ENCODE results near the gene IL2RG.

The IL2RG gene

DNA sequence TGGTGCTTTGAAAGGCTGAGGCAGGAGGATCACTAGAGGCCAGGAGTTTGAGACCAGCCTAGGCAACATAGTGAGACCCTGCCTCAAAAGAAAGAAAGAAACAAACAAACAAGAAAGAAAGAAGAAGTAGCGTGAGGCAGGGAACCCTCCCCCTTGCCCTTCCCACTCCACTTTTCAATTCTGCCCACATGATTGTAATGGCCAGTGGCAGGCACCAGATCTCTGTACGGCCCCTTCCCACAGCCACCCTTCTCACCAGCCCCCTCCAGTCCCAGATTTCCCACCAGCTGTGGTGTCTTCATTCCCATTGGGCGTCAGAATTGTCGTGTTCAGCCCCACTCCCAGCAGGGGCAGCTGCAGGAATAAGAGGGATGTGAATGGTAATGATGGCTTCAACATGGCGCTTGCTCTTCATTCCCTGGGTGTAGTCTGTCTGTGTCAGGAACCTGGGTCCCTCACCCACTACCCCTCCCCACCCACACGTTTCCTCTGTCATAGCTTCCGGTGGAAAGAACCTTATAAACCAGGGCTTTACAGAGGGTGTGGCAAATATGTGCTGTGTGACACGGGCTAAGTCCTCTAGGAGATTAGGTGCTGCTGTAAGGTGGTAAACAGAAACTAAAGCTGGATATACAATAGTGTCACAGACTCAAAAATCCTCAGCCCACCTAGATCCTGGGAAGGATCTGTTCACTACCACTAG, at the start of gene IL2RG:
Gene IL2RG (minus strand): TSS at position 437 of the 703 bp plus-strand sequence. CDS start 38 bp downstream, at position 399.
- DNase-seq (ENCODE audit: low read depth, low spot score): no peak

- no peak for DNase-seq (ENCODE audit: low read depth, low spot score)
Observed at GRCh38 chrX:71160475-71160874, 49.1 kb upstream of the IL2RG start.

DNA sequence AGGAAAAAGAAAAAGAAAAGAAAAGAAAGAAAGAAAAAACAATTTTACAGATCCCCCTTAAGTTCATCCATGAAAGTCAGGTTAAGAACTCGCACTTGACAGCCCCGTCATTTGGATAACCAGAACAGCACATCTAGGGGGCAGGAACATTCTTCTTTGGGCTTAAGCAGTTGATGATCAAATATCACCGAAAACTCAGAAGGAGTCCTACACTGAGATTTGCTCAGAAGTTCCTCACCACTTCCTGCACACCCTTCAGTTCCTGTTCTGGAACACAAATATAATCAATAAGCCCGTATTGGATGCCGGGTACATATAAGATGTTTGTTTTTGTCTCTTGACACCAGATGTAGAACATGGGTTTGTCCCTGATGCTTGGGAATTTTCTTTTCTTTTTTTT, 48.0 kb upstream of the IL2RG start:
- no peak for DNase-seq (ENCODE audit: low read depth, low spot score)

- DNase-seq (ENCODE audit: low read depth, low spot score): no peak
Observed at GRCh38 chrX:71158603-71159002, 47.2 kb upstream of the IL2RG start.

DNA sequence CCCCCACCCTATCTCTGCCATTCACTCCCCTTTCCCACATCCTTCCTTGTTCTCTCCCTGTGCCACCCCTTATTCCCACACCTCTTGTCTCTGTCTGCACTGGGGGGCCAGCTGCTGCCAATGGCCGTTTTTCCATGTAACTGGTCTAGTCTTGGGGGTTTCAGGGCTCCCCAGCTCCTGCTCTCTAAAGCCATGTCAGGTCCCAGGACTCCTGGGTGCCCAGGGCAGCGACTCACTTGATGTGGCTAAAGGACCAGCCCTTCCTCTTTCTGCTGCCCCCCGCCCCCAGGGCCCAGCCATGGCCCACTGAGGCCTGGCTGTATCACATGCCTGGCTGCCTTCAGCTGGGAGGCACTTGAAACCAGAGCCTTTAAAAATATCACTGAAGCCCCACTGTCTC, 43.3 kb upstream of the IL2RG start:
- DNase-seq (ENCODE audit: low read depth, low spot score): no peak

GRCh38 chrX:71154196-71154595, 42.8 kb upstream of the IL2RG start:
- no peak for DNase-seq (ENCODE audit: low read depth, low spot score)

- no peak for DNase-seq (ENCODE audit: low read depth, low spot score)
Observed at GRCh38 chrX:71151366-71151765, 40.0 kb upstream of the IL2RG start.

DNA sequence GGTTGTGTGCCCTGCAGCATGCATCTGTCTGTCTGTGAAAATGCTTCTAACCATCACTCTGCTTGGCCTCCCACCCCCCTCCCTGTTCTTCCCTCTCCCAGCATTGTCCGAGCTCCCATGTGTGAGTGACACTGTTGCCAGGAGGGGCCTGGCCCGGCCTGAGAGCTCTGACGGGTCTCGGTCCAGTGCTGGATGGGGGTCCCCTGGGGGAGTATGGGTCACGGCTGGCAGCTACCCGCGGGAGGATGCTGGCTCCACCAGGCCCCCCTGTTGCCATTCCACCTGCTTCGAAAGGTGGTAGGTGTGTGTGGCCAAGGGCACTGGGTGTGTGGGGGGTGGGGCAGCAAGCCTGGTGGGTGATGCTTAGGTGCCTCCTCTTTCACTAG, 36.9 kb upstream of the IL2RG start:
- no peak for DNase-seq (ENCODE audit: low read depth, low spot score)

- DNase-seq (ENCODE audit: low read depth, low spot score): no peak
Observed at GRCh38 chrX:71147496-71148277, 36.3 kb upstream of the IL2RG start.

DNA sequence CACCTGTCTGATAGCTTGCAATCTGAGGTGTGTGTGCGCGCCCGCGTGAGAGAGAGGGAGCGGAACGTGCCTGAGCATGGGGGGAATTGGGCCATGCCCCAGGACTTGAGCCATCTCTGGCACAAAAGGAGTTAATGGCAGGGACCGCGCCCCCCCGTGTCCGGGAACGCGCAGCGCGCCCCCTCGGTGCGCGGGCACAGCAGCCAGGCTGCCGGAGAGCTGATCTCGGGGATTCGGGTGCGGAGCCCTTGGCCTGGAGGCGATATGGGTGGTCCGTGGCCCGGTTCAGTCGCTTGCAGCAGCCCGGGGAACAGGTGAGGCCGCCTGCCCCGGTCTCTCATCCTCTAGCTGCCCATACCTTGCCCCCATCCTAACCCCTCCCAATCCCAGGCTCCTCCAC, 33.3 kb upstream of the IL2RG start, which contains the start of gene NLGN3:
Gene NLGN3 (plus strand): TSS at position 191 of the 400 bp plus-strand sequence. CDS start 2,909 bp downstream, outside the sequence.
- peak; percentile 54 for DNase-seq (ENCODE audit: low read depth, low spot score)

DNA sequence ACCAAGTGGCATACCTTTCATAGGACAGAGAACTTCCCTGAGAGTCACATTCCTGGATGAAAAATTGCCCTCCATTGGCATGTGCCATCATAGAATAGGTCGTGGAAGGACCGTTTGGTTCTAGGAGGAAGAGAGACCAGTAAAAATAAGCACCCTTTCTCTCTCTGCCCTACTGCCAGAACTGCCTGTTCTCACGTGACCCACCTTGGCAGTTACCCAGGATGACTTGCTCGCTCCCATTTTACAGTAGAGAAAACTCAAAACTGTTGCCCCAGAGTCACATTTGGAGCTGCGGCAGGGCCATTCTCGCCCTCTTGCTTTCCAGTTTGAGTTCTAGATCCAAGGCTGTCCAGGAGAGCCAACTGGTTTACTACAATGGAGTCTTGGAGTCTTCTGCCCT, 32.1 kb upstream of the IL2RG start:
- DNase-seq (ENCODE audit: low read depth, low spot score): no peak

DNA sequence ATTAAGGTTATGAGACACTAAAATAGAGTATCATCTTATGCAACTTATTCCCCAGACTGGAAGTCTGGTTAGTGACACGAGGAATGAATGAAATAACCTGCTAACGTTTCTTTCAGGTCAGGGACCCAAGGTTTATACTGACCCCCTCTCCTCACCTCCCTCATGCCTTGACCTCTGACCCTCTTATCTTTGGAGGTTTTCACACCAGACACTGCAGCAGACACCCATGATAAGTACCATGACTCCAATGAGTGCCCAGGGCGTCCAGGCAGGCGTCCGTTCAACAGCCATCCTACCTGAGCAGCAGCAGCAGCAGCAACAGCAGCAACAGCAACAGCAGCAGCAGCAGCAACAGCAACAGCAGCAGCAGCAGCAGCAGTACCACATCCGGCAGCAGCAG, 29.1 kb upstream of the IL2RG start:
- peak; percentile 34 for DNase-seq (ENCODE audit: low read depth, low spot score)

- no peak for DNase-seq (ENCODE audit: low read depth, low spot score)
Observed at GRCh38 chrX:71131510-71131909, 20.1 kb upstream of the IL2RG start.

- peak; percentile 89 for DNase-seq (ENCODE audit: low read depth, low spot score)
Observed at GRCh38 chrX:71128915-71129765, 17.8 kb upstream of the IL2RG start.

DNA sequence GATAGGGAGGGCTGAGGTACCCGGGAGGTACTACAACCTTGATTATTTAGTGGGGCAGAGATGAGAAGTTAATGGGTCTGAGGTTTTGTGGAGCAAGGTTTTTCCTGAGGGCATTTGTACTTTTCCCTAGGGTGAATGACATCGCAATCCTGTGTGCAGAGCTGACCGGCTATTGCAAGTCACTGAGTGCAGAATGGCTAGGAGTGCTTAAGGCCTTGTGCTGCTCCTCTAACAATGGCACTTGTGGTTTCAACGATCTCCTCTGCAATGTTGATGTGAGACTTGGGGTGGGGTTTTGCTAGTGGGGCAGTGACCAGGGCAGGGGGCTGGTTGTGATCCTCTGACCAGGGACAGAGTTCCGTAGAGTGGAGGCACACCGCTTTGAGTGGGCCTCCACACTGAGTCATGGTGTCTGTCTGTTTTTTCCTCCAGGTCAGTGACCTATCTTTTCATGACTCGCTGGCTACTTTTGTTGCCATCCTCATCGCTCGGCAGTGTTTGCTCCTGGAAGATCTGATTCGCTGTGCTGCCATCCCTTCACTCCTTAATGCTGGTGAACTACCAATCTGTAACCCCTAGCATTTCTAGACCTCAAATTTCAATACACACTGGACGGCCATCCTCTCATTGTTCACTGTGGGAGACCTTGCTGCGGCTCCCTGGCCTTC, 16.9 kb upstream of the IL2RG start:
- DNase-seq (ENCODE audit: low read depth, low spot score): peak; percentile 12

GRCh38 chrX:71118985-71119535, 7.7 kb upstream of the IL2RG start:
- DNase-seq (ENCODE audit: low read depth, low spot score): peak; percentile 13

DNA sequence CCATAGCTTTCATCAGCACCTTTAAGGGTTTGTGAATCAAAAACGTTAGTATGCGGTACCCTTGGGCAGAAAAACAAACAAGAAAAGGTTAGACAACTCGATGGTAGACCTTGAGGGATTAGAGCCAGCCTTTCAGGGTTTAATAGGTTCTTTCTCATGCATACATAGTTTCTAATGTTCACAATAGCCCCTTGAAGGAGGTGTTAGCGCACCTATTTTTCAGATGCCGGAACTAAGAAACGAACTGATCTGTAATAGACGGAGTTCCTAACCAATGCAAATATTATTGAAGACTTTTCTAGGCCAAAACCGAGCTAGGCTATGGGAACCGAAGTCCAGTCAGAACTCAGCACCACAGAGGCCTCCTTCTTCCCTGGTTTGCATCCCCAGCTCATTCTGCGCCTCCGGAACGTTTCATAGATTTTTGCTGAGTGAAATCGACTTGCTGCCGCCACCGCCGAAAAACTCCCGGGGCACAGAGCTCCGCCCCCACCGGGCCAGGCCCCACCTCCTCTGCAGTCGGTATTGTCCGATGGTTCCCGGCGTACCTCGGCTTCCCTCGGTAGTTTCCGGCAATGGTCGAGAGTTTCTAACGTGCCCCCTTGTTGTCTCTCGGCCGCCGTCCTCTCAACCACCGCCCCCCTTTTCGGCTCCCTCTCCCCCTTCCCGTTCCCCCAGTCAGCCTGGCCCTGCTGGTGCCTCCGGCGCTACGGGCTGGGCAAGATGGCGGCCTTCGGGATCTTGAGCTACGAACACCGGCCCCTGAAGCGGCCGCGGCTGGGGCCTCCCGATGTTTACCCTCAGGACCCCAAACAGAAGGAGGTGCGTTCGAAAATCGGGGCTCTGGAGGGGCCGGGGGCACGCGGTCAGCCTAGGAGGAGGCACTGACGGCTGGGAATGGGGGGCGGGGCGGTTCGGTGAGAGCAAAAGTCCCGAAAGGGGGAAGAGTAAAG, 6.9 kb upstream of the IL2RG start, which contains the start of gene MED12:
Gene MED12 (plus strand): TSS at position 565 of the 953 bp plus-strand sequence. CDS start 159 bp downstream, at position 724.
- peak; percentile 88 for DNase-seq (ENCODE audit: low read depth, low spot score)

DNA sequence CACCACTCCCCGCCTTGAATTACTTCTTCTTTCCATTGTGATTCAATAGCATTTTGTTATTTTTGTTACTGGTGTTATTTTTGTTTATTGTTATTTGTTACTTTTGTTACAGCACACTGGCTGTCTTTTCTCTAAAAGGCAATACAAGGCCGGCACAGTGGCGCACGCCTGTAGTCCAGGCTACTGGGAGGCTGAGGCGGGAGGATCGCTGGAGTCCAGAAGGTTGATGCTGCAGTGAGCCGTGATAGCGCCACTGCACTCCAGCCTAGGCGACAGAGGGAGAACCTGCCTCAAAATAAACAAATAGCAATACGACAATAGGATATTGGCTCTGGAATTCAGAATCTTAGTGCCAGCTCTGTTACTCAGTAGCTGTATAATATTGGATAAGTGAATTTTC, 6.0 kb upstream of the IL2RG start:
- peak; percentile 30 for DNase-seq (ENCODE audit: low read depth, low spot score)

- no peak for DNase-seq (ENCODE audit: low read depth, low spot score)
Observed at GRCh38 chrX:71111921-71112431, 599 bp upstream of the IL2RG start.

GRCh38 chrX:71109051-71109450, 2.3 kb downstream of the IL2RG start:
- no peak for DNase-seq (ENCODE audit: low read depth, low spot score)
